OCI-LY1 (cell line): Measurements from ENCODE around the gene SLC22A17.

Source experiments
- EZH2 ChIP-seq: fragments of 200-600 bp; sonication (generic), shearing (Covaris generic); IDR thresholded peaks from 2 replicates; pipeline ENCODE4 v1.8.0; 2017; ENCODE audit warnings: borderline replicate concordance, mixed run types, mild to moderate bottlenecking, antibody characterized with exemption, low read length, moderate library complexity, mixed read lengths
- TF ChIP-seq, protein P1 (sequence below): fragments of 200-600 bp; sonication (generic), shearing (Covaris generic); IDR thresholded peaks from 2 replicates; pipeline ENCODE4 v1.5.1; 2017; ENCODE audit warnings: mild to moderate bottlenecking, antibody characterized with exemption, low read length, moderate library complexity, mixed read lengths

- TF ChIP-seq, protein P1, sequence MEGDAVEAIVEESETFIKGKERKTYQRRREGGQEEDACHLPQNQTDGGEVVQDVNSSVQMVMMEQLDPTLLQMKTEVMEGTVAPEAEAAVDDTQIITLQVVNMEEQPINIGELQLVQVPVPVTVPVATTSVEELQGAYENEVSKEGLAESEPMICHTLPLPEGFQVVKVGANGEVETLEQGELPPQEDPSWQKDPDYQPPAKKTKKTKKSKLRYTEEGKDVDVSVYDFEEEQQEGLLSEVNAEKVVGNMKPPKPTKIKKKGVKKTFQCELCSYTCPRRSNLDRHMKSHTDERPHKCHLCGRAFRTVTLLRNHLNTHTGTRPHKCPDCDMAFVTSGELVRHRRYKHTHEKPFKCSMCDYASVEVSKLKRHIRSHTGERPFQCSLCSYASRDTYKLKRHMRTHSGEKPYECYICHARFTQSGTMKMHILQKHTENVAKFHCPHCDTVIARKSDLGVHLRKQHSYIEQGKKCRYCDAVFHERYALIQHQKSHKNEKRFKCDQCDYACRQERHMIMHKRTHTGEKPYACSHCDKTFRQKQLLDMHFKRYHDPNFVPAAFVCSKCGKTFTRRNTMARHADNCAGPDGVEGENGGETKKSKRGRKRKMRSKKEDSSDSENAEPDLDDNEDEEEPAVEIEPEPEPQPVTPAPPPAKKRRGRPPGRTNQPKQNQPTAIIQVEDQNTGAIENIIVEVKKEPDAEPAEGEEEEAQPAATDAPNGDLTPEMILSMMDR, result no peak
- TF ChIP-seq EZH2, result no peak
Observed at GRCh38 chr14:23359167-23359626, 6.5 kb upstream of the SLC22A17 start.
